Ishikawa (cell line): ENCODE results near the gene TEX54.

Experiments
- MAX ChIP-seq: IDR thresholded peaks from 2 replicates; pipeline ENCODE4 v1.6.1; 2012
- RAD21 ChIP-seq: IDR thresholded peaks from 2 replicates; pipeline ENCODE4 v1.6.1; 2012; ENCODE audit warnings: low read depth
- YY1 ChIP-seq: IDR thresholded peaks from 2 replicates; pipeline ENCODE4 v1.6.1; 2012; ENCODE audit warnings: low read depth

GRCh38 chr11:62863687-62864335, 31.2 kb upstream of the TEX54 start:
- TF ChIP-seq MAX, result no peak
- TF ChIP-seq RAD21, result no peak
- no peak for TF ChIP-seq YY1
